Right atrium auricular region (tissue), 2 donors: ENCODE measurements around the gene BNC2. TPM values are rescaled to one million over a fixed set of nuclear protein-coding genes. Genes with fewer than 3 reads are reported as not detected.

ENCODE experiments used
- DNase-seq: peaks from one replicate; pipeline ENCODE4 v3.0.0-alpha.2; 2019; ENCODE audit warnings: low spot score
- H3K27ac ChIP-seq, 2 donors: fragments of 200-600 bp; sonication (generic); 1 replicate in 1 of 2; 2 replicates in 1 of 2; pipeline ENCODE4 v1.5.1; 2016 to 2019
- H3K27me3 ChIP-seq, 2 donors: fragments of 200-600 bp; sonication (generic); one replicate each; pipeline versions ENCODE4 v1.5.1 to v1.6.0; 2017 to 2019
- H3K36me3 ChIP-seq: fragments of 200-600 bp; sonication (generic); one replicate; pipeline ENCODE4 v1.5.1; 2016
- H3K4me1 ChIP-seq, 2 donors: fragments of 200-600 bp; sonication (generic); one replicate each; pipeline versions ENCODE4 v1.5.1 to v1.6.0; 2017 to 2019
- H3K4me3 ChIP-seq, 2 donors: fragments of 200-600 bp; sonication (generic); 1 replicate in 1 of 2; 2 replicates in 1 of 2; pipeline ENCODE4 v1.5.1; 2017 to 2019; ENCODE audit warnings: mild to moderate bottlenecking in 1 of 2, moderate library complexity in 1 of 2
- H3K9me3 ChIP-seq, 2 donors: fragments of 200-600 bp; sonication (generic); one replicate each; pipeline ENCODE4 v1.5.1; 2019
- total RNA-seq, 2 donors: library from RNA; depleted of rRNA; stranded (reverse); fragments of >200 nt; gene quantifications; one replicate each; pipeline ENCODE4 v1.1.0, GENCODE V29; 2016
- TF ChIP-seq, protein P1 (sequence below), 2 donors: fragments of 200-600 bp; sonication (generic); IDR thresholded peaks; one replicate each; pipeline ENCODE4 v1.5.1; 2019; ENCODE audit warnings: antibody characterized with exemption in 2 of 2

BNC2 gene
- total RNA-seq, 2 donors from 2014 or later = 68.3 to 77.6 TPM

DNA sequence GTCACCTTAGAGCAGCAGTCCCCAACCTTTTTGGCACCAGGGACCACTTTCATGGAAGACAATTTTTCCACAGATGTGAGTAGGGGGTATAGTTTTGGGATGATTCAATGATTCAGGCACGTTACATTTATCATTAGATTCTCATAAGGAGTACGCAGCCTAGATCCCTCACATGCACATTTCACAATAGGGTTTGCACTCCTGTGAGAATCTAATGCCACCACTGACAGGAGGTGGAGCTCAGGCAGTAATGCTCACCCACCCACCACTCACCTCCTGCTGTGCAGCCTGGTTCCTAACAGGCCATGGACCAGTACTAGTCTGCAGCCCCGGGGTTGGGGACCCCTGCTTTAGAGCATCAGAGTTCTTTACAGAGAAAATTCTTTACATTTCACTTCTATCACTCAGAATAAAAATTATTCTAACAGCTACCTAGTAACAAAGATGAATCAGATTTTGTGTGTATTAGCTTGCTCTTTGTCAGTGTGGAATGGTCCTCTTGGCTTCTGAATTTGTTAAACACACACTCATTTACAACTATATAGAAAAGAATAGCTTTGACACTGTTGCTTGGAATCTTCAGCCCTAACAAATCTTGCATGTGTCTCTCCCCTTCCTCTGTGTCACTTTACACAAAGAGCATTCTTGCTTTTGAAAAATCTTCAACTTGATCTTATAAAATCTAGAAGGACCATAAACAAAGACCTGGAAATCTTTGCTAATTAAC, 438.6 kb downstream of the BNC2 start:
- Histone ChIP-seq H3K9me3 (no peaks in the 10 kb centered on the region), H3K27me3 (no peaks in the 10 kb centered on the region), H3K36me3 (no peaks in the 10 kb centered on the region), H3K27ac (no peak overlapping the region), H3K4me1 (no peaks in the 10 kb centered on the region), H3K4me3 (no peak overlapping the region)
- TF ChIP-seq, protein P1, sequence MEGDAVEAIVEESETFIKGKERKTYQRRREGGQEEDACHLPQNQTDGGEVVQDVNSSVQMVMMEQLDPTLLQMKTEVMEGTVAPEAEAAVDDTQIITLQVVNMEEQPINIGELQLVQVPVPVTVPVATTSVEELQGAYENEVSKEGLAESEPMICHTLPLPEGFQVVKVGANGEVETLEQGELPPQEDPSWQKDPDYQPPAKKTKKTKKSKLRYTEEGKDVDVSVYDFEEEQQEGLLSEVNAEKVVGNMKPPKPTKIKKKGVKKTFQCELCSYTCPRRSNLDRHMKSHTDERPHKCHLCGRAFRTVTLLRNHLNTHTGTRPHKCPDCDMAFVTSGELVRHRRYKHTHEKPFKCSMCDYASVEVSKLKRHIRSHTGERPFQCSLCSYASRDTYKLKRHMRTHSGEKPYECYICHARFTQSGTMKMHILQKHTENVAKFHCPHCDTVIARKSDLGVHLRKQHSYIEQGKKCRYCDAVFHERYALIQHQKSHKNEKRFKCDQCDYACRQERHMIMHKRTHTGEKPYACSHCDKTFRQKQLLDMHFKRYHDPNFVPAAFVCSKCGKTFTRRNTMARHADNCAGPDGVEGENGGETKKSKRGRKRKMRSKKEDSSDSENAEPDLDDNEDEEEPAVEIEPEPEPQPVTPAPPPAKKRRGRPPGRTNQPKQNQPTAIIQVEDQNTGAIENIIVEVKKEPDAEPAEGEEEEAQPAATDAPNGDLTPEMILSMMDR (IDR thresholded peaks at IDR 0.05) = no peak
- DNase-seq = no peak

DNA sequence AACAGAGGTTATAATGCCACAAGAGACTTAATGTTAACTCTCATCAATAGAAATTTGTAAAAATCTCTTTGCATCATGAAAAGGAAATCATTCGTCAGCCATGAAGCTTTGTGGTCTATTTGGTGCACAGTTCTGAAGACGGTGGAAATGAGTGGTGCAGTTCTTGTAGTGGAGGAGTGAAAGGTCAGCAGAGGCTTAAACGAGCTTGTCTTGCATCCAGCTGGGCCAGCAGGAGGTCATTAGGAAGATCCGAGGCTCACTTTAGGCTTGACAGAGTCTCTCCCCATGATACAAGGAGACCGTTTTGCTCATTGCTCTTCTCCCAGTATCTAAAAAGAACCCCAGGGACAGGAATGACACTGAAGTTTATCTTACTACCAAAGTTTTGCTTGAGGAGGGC, 440.8 kb downstream of the BNC2 start:
- no peak for DNase-seq
- TF ChIP-seq, protein P1 (IDR thresholded peaks at IDR 0.05) = no peak
- no peaks in the 10 kb centered on the region for H3K36me3 ChIP-seq
- H3K9me3 ChIP-seq = no peaks in the 10 kb centered on the region
- no peak overlapping the region for H3K27ac ChIP-seq
- H3K4me1 ChIP-seq = no peaks in the 10 kb centered on the region
- no peaks in the 10 kb centered on the region for H3K27me3 ChIP-seq
- H3K4me3 ChIP-seq = no peak overlapping the region

- H3K27ac ChIP-seq = no peak overlapping the region
- TF ChIP-seq, protein P1 (IDR thresholded peaks at IDR 0.05) = no peak
- H3K27me3 ChIP-seq = no peaks in the 10 kb centered on the region
- DNase-seq = no peak
- H3K9me3 ChIP-seq = no peaks in the 10 kb centered on the region
- no peak overlapping the region for H3K4me3 ChIP-seq
- no peaks in the 10 kb centered on the region for H3K36me3 ChIP-seq
- H3K4me1 ChIP-seq = no peaks in the 10 kb centered on the region
Observed at GRCh38 chr9:16427873-16428427, 442.5 kb downstream of the BNC2 start.

DNA sequence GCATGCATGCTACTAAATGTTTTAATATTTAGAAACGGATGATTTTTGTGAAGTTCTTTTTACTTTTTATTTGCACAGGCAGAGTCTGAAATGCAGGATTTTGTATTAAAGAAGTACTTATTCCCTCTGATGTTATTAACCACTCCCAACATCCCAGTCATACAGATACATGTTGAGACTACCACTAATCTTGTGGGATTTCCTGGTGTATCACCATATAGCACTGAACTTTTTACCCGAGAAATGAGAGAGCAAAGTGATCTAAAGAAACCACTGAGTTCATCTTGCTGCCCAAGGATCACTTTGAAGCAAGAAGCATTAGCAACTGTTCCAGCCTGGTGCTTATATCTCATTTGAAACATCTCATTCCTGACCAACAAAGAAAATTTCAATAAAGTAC, 443.8 kb downstream of the BNC2 start:
- Histone ChIP-seq H3K9me3 (no peaks in the 10 kb centered on the region), H3K27me3 (no peaks in the 10 kb centered on the region), H3K27ac (no peak overlapping the region), H3K36me3 (no peaks in the 10 kb centered on the region), H3K4me3 (no peak overlapping the region), H3K4me1 (no peaks in the 10 kb centered on the region)
- TF ChIP-seq, protein P1 (IDR thresholded peaks at IDR 0.05) = no peak
- DNase-seq = no peak

DNA sequence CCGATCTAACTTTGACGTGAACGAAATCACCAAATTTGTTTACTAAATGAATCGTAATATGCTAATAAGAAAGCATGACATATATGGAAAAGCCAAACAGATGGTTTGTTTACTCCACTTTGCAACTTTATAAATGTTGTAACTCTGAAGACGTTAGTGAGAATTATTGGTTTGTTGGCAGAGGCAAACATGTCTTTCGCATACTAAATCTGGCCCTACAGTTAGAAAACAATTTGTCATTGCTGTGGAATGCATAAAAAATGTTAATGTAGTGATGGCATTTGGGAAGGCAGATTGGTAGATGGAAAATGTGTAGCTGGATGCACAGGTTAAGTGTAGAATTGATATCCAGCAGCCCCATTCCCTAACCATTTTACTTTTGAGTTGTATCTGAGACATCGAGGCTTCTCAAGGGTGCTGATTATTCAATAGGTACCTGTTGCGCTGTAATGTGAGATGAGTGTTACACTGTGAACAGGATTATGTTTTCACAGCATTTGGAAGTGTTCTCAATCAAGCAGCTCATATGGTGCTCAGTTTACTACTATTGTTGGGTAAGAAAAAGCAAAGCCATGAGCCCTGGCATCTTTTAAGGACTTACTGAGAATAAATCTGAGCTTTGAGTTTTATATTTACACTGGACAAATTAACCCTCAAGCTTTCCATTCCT, 444.8 kb downstream of the BNC2 start:
- Histone ChIP-seq H3K36me3 (no peaks in the 10 kb centered on the region), H3K4me1 (no peaks in the 10 kb centered on the region), H3K27me3 (no peaks in the 10 kb centered on the region), H3K4me3 (no peak overlapping the region), H3K9me3 (no peaks in the 10 kb centered on the region), H3K27ac (no peak overlapping the region)
- no peak for DNase-seq
- TF ChIP-seq, protein P1 (IDR thresholded peaks at IDR 0.05) = no peak
